CD14-positive monocyte (primary cell): Measurements from ENCODE around the gene PAQR5. TPM values are rescaled to one million over a fixed set of nuclear protein-coding genes. Genes with fewer than 3 reads are reported as not detected.
A peak's percentile ranks its signal among the peaks of the same experiment; 100 is the strongest.
"Not testable (repeated sequence)": the region's sequence is repeated elsewhere in the genome, so short reads cannot be mapped to it uniquely, and the experiment has no call there.

Source experiments
- DNase-seq, 3 donors: peaks; one replicate each; pipeline ENCODE4 v3.0.0-alpha.2; 2011 to 2022
- H2AFZ ChIP-seq: 2 replicates; pipeline ENCODE4 v1.6.0; 2012; ENCODE audit warnings: mild to moderate bottlenecking, low read depth, low read length, inconsistent platforms; ENCODE audit not compliant: insufficient read depth, poor library complexity, severe bottlenecking
- H3K27ac ChIP-seq, 2 donors: 1 replicate in 1 of 2; 2 replicates in 1 of 2; pipeline ENCODE4 v1.5.1; 2012 to 2013; ENCODE audit warnings: low read length in 2 of 2, control low read depth in 1 of 2, inconsistent platforms in 1 of 2, low read depth in 1 of 2, mild to moderate bottlenecking in 1 of 2
- H3K27me3 ChIP-seq, 2 donors: one replicate each; pipeline versions ENCODE4 v1.6.0 to v1.6.1; 2011 to 2013; ENCODE audit warnings: low read length in 2 of 2; ENCODE audit not compliant: control insufficient read depth in 2 of 2, insufficient read depth in 2 of 2
- H3K36me3 ChIP-seq, 2 donors: replicated peaks in 1 of 2; 1 replicate in 1 of 2; 2 replicates in 1 of 2; pipeline versions ENCODE4 v1.5.1 to v1.6.1; 2012 to 2013; ENCODE audit warnings: low read length in 2 of 2, control low read depth in 1 of 2, inconsistent platforms in 1 of 2, mild to moderate bottlenecking in 1 of 2; ENCODE audit not compliant: insufficient read depth in 2 of 2, control insufficient read depth in 1 of 2
- H3K4me1 ChIP-seq, 2 donors: 1 replicate in 1 of 2; 2 replicates in 1 of 2; pipeline versions ENCODE4 v1.5.1 to v1.6.1; 2012 to 2013; ENCODE audit warnings: low read length in 2 of 2, control low read depth in 1 of 2, inconsistent platforms in 1 of 2, mild to moderate bottlenecking in 1 of 2, moderate library complexity in 1 of 2; ENCODE audit not compliant: insufficient read depth in 2 of 2, control insufficient read depth in 1 of 2
- H3K4me2 ChIP-seq: replicated peaks from 2 replicates; pipeline ENCODE3; 2012; ENCODE audit warnings: low read length, moderate library complexity, mild to moderate bottlenecking; ENCODE audit not compliant: poor library complexity, severe bottlenecking; ENCODE audit errors: extremely low read depth
- H3K4me3 ChIP-seq, 3 experiments: fragments of 200-600 bp in 1 of 3; sonication (generic) in 1 of 3; replicated peaks in 1 of 3; 1 replicate in 2 of 3; 2 replicates in 1 of 3; pipeline ENCODE4 v1.5.1; 2011 to 2013; ENCODE audit warnings: low read length in 3 of 3, mild to moderate bottlenecking in 3 of 3, control low read depth in 2 of 3, low read depth in 2 of 3, inconsistent platforms in 1 of 3, moderate library complexity in 1 of 3
- H3K79me2 ChIP-seq: 2 replicates; pipeline ENCODE4 v1.6.0; 2012; ENCODE audit warnings: mild to moderate bottlenecking, control low read depth, inconsistent platforms, low read length, moderate library complexity; ENCODE audit not compliant: insufficient read depth
- H3K9ac ChIP-seq: 2 replicates; pipeline ENCODE4 v1.6.0; 2017; ENCODE audit warnings: low read length, mild to moderate bottlenecking; ENCODE audit not compliant: insufficient read depth, poor library complexity, severe bottlenecking
- H3K9me3 ChIP-seq, 2 donors: replicated peaks in 1 of 2; 1 replicate in 1 of 2; 2 replicates in 1 of 2; pipeline versions ENCODE4 v1.5.1 to v1.6.1; 2012 to 2013; ENCODE audit warnings: low read length in 2 of 2, control low read depth in 1 of 2; ENCODE audit not compliant: control insufficient read depth in 1 of 2, insufficient read depth in 1 of 2
- H4K20me1 ChIP-seq: 2 replicates; pipeline ENCODE4 v1.6.0; 2012; ENCODE audit warnings: mild to moderate bottlenecking, low read length, control low read depth, moderate library complexity; ENCODE audit not compliant: insufficient read depth
- H3K27ac Mint-ChIP-seq, 7 donors: one replicate each; pipeline ENCODE4 v1.8.0; 2020; ENCODE audit warnings: mild to moderate bottlenecking in 7 of 7, mixed read lengths in 7 of 7, moderate library complexity in 6 of 7, inconsistent platforms in 2 of 7
- H3K27me3 Mint-ChIP-seq, 3 donors: one replicate each; pipeline ENCODE4 v1.8.0; 2021 to 2022; ENCODE audit warnings: low read depth in 3 of 3, mild to moderate bottlenecking in 3 of 3, mixed read lengths in 3 of 3, moderate library complexity in 3 of 3, inconsistent platforms in 1 of 3
- H3K36me3 Mint-ChIP-seq, 2 donors: one replicate each; pipeline ENCODE4 v1.8.0; 2020; ENCODE audit warnings: mixed read lengths in 2 of 2, inconsistent platforms in 1 of 2, mild to moderate bottlenecking in 1 of 2
- H3K4me1 Mint-ChIP-seq: one replicate; pipeline ENCODE4 v1.8.0; 2020; ENCODE audit warnings: mild to moderate bottlenecking, mixed read lengths
- H3K4me3 Mint-ChIP-seq, 2 donors: one replicate each; pipeline ENCODE4 v1.8.0; 2020; ENCODE audit warnings: mild to moderate bottlenecking in 2 of 2, mixed read lengths in 2 of 2, moderate library complexity in 1 of 2
- H3K9me3 Mint-ChIP-seq, 7 donors: one replicate each; pipeline ENCODE4 v1.8.0; 2020 to 2022; ENCODE audit warnings: mixed read lengths in 7 of 7, mild to moderate bottlenecking in 6 of 7, moderate library complexity in 6 of 7, inconsistent platforms in 2 of 7
- CTCF ChIP-seq: fragments of 200-600 bp; IDR thresholded peaks from one replicate; pipeline ENCODE4 v1.8.0; 2022; ENCODE audit warnings: antibody characterized with exemption, mild to moderate bottlenecking
- WGBS: methylation state at CpG from one replicate; pipeline ENCODE4 v1.1.5; 2013; ENCODE audit warnings: missing lambda C conversion rate; ENCODE audit not compliant: insufficient coverage; 5-methylcytosine and 5-hydroxymethylcytosine counted together
- intact Hi-C, 2 donors: fragments of 100-400 bp; cut with micrococcal nuclease; formaldehyde crosslinking; loops; one replicate each; pipeline versions ENCODE4 v1.15.0 to v1.15.1; 2023
- polyA plus RNA-seq, 3 donors: library from polyadenylated mRNA; depleted of rRNA in 1 of 3; unstranded in 2 of 3; stranded (reverse) in 1 of 3; fragments of 300-500 nt in 2 of 3; fragments of >200 nt in 1 of 3; fragmentation: Illumina TruSeq in 2 of 3; gene quantifications; 1 replicate in 2 of 3; 2 replicates in 1 of 3; pipeline ENCODE4 v1.2.3, GENCODE V29; 2012 to 2021

The PAQR5 gene
- polyA plus RNA-seq, 3 donors, result not detected

GRCh38 chr15:69299943-69300588 is 1.4 kb downstream of the PAQR5 start:
- H3K36me3 Mint-ChIP-seq, result peaks cover 0 to 3% of the 10 kb centered on the region in 2 donors
- H3K27ac ChIP-seq, result no peak overlapping the region
- H4K20me1 ChIP-seq, result no peaks in the 10 kb centered on the region
- H3K4me1 ChIP-seq, result peaks cover 3 to 11% of the 10 kb centered on the region in 2 donors
- DNase-seq, result no peak
- H3K27ac Mint-ChIP-seq, result no peak overlapping the region
- 87% methylated on average over 5 of the region's 9 CpGs for WGBS
- peaks cover 17 to 41% of the 10 kb centered on the region in 2 donors for H3K27me3 ChIP-seq
- peak overlapping the region in 1 of 2 donors; percentile 55 for H3K4me3 Mint-ChIP-seq
- H2AFZ ChIP-seq, result no peak overlapping the region
- no peak overlapping the region for H3K4me2 ChIP-seq
- H3K9me3 ChIP-seq, result peaks cover 0 to 3% of the 10 kb centered on the region in 2 donors
- no peaks in the 10 kb centered on the region for H3K36me3 ChIP-seq
- no peak overlapping the region for H3K4me3 ChIP-seq
- intact Hi-C loops, result no loop called here
- peaks cover 8% of the 10 kb centered on the region for H3K4me1 Mint-ChIP-seq
- no peak overlapping the region for H3K9ac ChIP-seq
- H3K27me3 Mint-ChIP-seq, result peaks cover 40 to 61% (median 53%) of the 10 kb centered on the region in 3 donors
- H3K79me2 ChIP-seq, result no peaks in the 10 kb centered on the region
- H3K9me3 Mint-ChIP-seq, result peaks cover 0 to 7% (median 1%) of the 10 kb centered on the region in 7 donors
- no peak for TF ChIP-seq CTCF

GRCh38 chr15:69301101-69301500 is 2.4 kb downstream of the PAQR5 start:
- H3K9me3 Mint-ChIP-seq, H3K36me3 Mint-ChIP-seq, intact Hi-C loops, H3K27ac Mint-ChIP-seq, H3K4me3 ChIP-seq, H3K36me3 ChIP-seq, DNase-seq, H3K9ac ChIP-seq, H3K79me2 ChIP-seq, H3K9me3 ChIP-seq, H3K27ac ChIP-seq, H2AFZ ChIP-seq, H3K4me1 Mint-ChIP-seq, H4K20me1 ChIP-seq, H3K4me2 ChIP-seq: not testable (repeated sequence)
- Histone ChIP-seq H3K4me1 (peaks cover 3 to 11% of the 10 kb centered on the region in 2 donors), H3K27me3 (peaks cover 17 to 41% of the 10 kb centered on the region in 2 donors)
- 96% methylated on average over 5 of the region's 8 CpGs for WGBS
- Mint-ChIP-seq H3K27me3 (peaks cover 40 to 57% (median 47%) of the 10 kb centered on the region in 3 donors), H3K4me3 (peak overlapping the region in 1 of 2 donors; percentile 59)

GRCh38 chr15:69302087-69302486 is 3.4 kb downstream of the PAQR5 start:
- H3K9ac ChIP-seq, DNase-seq, H3K9me3 ChIP-seq, H3K36me3 ChIP-seq, H4K20me1 ChIP-seq, H3K27ac Mint-ChIP-seq, intact Hi-C loops, H3K4me3 Mint-ChIP-seq, H3K4me2 ChIP-seq, H3K27ac ChIP-seq, H3K4me3 ChIP-seq, H3K79me2 ChIP-seq, H3K4me1 Mint-ChIP-seq, H2AFZ ChIP-seq, H3K36me3 Mint-ChIP-seq: not testable (repeated sequence)
- H3K4me1 ChIP-seq, result peaks cover 3 to 11% of the 10 kb centered on the region in 2 donors
- H3K27me3 ChIP-seq, result peaks cover 17 to 36% of the 10 kb centered on the region in 2 donors
- no CpG with 5 or more reads among the region's 6 CpGs for WGBS
- Mint-ChIP-seq H3K9me3 (peaks cover 0 to 11% (median 2%) of the 10 kb centered on the region in 7 donors), H3K27me3 (peaks cover 39 to 50% (median 41%) of the 10 kb centered on the region in 3 donors)
